Measurements from ENCODE around the gene WNT7B. TPM values are rescaled to one million over a fixed set of nuclear protein-coding genes. Genes with fewer than 3 reads are reported as not detected.

The WNT7B gene
- total RNA-seq, 1 donor from 2014 or later: 1.8 TPM

- Histone ChIP-seq H3K36me3 (no peaks in the 10 kb centered on the region), H3K27me3 (no peaks in the 10 kb centered on the region), H3K4me2 (no peak overlapping the region), H3K79me2 (ENCODE audit: low read depth) (no peaks in the 10 kb centered on the region), H3K27ac (no peak overlapping the region), H3K9ac (no peak overlapping the region), H3K9me3 (ENCODE audit: low read depth) (no peaks in the 10 kb centered on the region), H3F3A (ENCODE audit: low read depth) (peaks cover 5% of the 10 kb centered on the region), H3K4me3 (no peak overlapping the region), H2AFZ (replicated peaks) (no peak overlapping the region), H4K20me1 (ENCODE audit: low read depth) (no peaks in the 10 kb centered on the region), H3K4me1 (peaks cover 12% of the 10 kb centered on the region)
- Mint-ChIP-seq H3K36me3 (no peaks in the 10 kb centered on the region), H3K4me3 (no peak overlapping the region), H3K4me1 (peaks cover 5% of the 10 kb centered on the region), H3K27ac (no peak overlapping the region), H3K27me3 (ENCODE audit: insufficient read depth, low read depth) (peaks cover 19% of the 10 kb centered on the region), H3K9me3 (peaks cover 3% of the 10 kb centered on the region)
- TF ChIP-seq EZH2 (IDR thresholded peaks at IDR 0.05) (no peak), EZH2phosphoT487 (IDR thresholded peaks at IDR 0.05) (no peak)
- TF ChIP-seq, protein P1, sequence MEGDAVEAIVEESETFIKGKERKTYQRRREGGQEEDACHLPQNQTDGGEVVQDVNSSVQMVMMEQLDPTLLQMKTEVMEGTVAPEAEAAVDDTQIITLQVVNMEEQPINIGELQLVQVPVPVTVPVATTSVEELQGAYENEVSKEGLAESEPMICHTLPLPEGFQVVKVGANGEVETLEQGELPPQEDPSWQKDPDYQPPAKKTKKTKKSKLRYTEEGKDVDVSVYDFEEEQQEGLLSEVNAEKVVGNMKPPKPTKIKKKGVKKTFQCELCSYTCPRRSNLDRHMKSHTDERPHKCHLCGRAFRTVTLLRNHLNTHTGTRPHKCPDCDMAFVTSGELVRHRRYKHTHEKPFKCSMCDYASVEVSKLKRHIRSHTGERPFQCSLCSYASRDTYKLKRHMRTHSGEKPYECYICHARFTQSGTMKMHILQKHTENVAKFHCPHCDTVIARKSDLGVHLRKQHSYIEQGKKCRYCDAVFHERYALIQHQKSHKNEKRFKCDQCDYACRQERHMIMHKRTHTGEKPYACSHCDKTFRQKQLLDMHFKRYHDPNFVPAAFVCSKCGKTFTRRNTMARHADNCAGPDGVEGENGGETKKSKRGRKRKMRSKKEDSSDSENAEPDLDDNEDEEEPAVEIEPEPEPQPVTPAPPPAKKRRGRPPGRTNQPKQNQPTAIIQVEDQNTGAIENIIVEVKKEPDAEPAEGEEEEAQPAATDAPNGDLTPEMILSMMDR (IDR thresholded peaks at IDR 0.05): no peak
- DNase-seq (ENCODE audit: low spot score): no peak
These were observed 14.1 kb upstream of the WNT7B start for GRCh38 chr22:45991098-45991497.

DNA sequence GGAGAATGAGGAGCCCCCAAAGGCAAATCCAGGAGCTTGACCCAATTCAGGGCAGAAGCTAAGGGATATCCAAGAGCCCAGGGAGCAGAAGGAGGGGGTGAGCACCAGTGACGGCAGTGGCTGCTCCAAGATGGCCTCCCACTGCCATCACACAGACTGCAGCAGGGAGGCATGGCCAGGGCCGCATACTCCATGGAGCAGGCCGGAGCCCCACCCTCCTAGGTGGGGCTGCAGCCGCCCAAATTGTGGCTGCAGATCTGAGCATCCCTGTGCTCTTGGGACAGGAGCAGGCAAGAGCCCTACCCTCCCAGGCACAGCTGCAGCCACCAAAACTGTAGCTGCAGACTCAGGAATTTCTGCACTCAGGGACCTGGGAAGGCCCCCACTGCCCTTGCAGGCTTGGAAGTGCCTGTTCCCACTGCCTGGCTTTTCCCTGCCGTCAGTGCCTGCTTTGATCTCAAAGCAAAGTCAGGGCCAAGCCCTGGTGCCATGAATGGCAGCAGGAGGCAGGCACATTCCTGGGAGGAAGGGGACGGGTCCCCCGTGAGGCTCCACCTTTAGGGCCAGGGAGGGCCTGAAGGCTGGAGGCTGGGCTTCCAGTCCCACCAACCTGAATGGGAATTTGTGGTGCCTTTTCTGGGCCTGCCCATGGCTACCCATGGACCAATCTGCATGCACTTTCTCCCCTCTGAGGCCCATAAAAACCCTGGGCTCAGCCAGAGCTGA, 10.3 kb upstream of the WNT7B start:
- H3K27me3 ChIP-seq: no peaks in the 10 kb centered on the region
- Mint-ChIP-seq H3K36me3 (no peaks in the 10 kb centered on the region), H3K4me1 (peaks cover 7% of the 10 kb centered on the region), H3K9me3 (peaks cover 6% of the 10 kb centered on the region), H3K27ac (no peak overlapping the region), H3K27me3 (ENCODE audit: insufficient read depth, low read depth) (peaks cover 4% of the 10 kb centered on the region), H3K4me3 (no peak overlapping the region)
- no peak overlapping the region for H3K9ac ChIP-seq
- H3F3A ChIP-seq (ENCODE audit: low read depth): peaks cover 5% of the 10 kb centered on the region
- H3K4me3 ChIP-seq: no peak overlapping the region
- no peaks in the 10 kb centered on the region for H3K79me2 ChIP-seq (ENCODE audit: low read depth)
- no peaks in the 10 kb centered on the region for H3K9me3 ChIP-seq (ENCODE audit: low read depth)
- peak overlapping the region; percentile 34 for H2AFZ ChIP-seq (replicated peaks)
- TF ChIP-seq EZH2phosphoT487 (IDR thresholded peaks at IDR 0.05): no peak
- no peak for TF ChIP-seq EZH2 (IDR thresholded peaks at IDR 0.05)
- TF ChIP-seq, protein P1 (IDR thresholded peaks at IDR 0.05): no peak
- no peak for DNase-seq (ENCODE audit: low spot score)
- no peaks in the 10 kb centered on the region for H3K36me3 ChIP-seq
- H3K27ac ChIP-seq: no peak overlapping the region
- H3K4me1 ChIP-seq: peaks cover 12% of the 10 kb centered on the region
- no peaks in the 10 kb centered on the region for H4K20me1 ChIP-seq (ENCODE audit: low read depth)
- peak overlapping the region; percentile 18 for H3K4me2 ChIP-seq

DNA sequence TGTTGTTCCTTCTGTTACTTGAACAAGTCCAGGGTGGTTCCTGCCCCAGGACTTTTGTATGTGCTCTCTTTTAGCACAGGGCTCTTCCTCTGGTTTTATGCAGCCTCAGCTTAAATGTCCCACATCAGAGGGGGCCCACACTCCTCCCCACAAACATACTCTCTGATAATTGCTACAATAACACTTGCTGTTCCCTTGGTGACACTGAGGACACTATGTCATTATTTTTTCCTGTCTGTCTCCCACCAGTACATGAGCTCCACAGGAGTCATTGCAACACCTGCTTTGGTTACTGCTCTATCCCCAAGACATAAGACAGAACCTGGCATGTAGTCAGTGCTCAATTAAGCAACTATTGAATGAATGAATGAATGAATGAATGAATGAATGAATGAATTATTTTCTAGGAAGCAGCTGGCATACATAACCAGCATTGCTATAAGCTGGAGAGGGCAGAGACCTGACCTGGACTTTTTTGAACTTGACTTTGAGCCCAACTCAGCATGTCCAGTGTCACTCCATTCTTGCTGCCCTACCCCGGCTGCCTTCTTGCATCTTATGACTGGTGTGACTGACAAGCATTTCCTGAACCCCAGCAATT, 7.5 kb upstream of the WNT7B start:
- Histone ChIP-seq H3K9me3 (ENCODE audit: low read depth) (no peaks in the 10 kb centered on the region), H4K20me1 (ENCODE audit: low read depth) (no peaks in the 10 kb centered on the region), H3K4me2 (no peak overlapping the region), H3K36me3 (no peaks in the 10 kb centered on the region), H3K27me3 (peaks cover 5% of the 10 kb centered on the region), H3K4me3 (no peak overlapping the region), H3F3A (ENCODE audit: low read depth) (peaks cover 14% of the 10 kb centered on the region), H3K79me2 (ENCODE audit: low read depth) (no peaks in the 10 kb centered on the region), H2AFZ (replicated peaks) (no peak overlapping the region), H3K4me1 (peaks cover 12% of the 10 kb centered on the region), H3K27ac (no peak overlapping the region), H3K9ac (no peak overlapping the region)
- Mint-ChIP-seq H3K27me3 (ENCODE audit: insufficient read depth, low read depth) (peaks cover 4% of the 10 kb centered on the region), H3K36me3 (no peaks in the 10 kb centered on the region), H3K27ac (no peak overlapping the region), H3K4me1 (peaks cover 7% of the 10 kb centered on the region), H3K9me3 (peaks cover 6% of the 10 kb centered on the region), H3K4me3 (no peak overlapping the region)
- DNase-seq (ENCODE audit: low spot score): no peak
- TF ChIP-seq, protein P1 (IDR thresholded peaks at IDR 0.05): no peak
- TF ChIP-seq EZH2 (IDR thresholded peaks at IDR 0.05) (no peak), EZH2phosphoT487 (IDR thresholded peaks at IDR 0.05) (no peak)

Measured in neural progenitor cell (in vitro differentiated cells).